ENCODE results near the gene KLF18.

GRCh38 chr1:44151332-44151731 lies 9.9 kb upstream of the KLF18 start:
- no peak for TF ChIP-seq YY1 (IDR thresholded peaks at IDR 0.05; ENCODE audit: insufficient read depth, insufficient read length)
- no peak for TF ChIP-seq SUZ12 (IDR thresholded peaks at IDR 0.05; ENCODE audit: extremely low read depth, insufficient read depth, insufficient read length)
